Suprapubic skin (tissue), 4 donors: ENCODE measurements around the gene SPTBN5. TPM values are rescaled to one million over a fixed set of nuclear protein-coding genes. Genes with fewer than 3 reads are reported as not detected.

Experiments used
- DNase-seq, 2 donors: peaks; one replicate each; pipeline ENCODE4 v3.0.0-alpha.2; 2019; ENCODE audit warnings: low spot score in 2 of 2
- H3K27ac ChIP-seq: fragments of 200-600 bp; sonication (generic); one replicate; pipeline ENCODE4 v1.5.1; 2019
- H3K27me3 ChIP-seq: fragments of 200-600 bp; sonication (generic); one replicate; pipeline ENCODE4 v1.5.1; 2019
- H3K36me3 ChIP-seq: fragments of 200-600 bp; sonication (generic); one replicate; pipeline ENCODE4 v1.5.1; 2019
- H3K4me1 ChIP-seq: fragments of 200-600 bp; sonication (generic); one replicate; pipeline ENCODE4 v1.5.1; 2019
- H3K4me3 ChIP-seq: fragments of 200-600 bp; sonication (generic); one replicate; pipeline ENCODE4 v1.5.1; 2019; ENCODE audit warnings: mild to moderate bottlenecking
- H3K9me3 ChIP-seq: fragments of 200-600 bp; sonication (generic); one replicate; pipeline ENCODE4 v1.5.1; 2019
- EP300 ChIP-seq: sonication (generic); formaldehyde crosslinking; IDR thresholded peaks from one replicate; pipeline ENCODE4 v1.6.1; 2017; ENCODE audit warnings: antibody characterized with exemption
- POLR2A ChIP-seq, 2 donors: fragments of 450-650 bp; IDR thresholded peaks; one replicate each; pipeline ENCODE4 v1.6.1; 2017; ENCODE audit warnings: antibody characterized with exemption in 2 of 2, mild to moderate bottlenecking in 2 of 2, moderate library complexity in 2 of 2
- POLR2AphosphoS5 ChIP-seq, 3 donors: sonication (generic); formaldehyde crosslinking; IDR thresholded peaks; one replicate each; pipeline ENCODE4 v1.6.1; 2017; ENCODE audit warnings: antibody characterized with exemption in 3 of 3
- WGBS: methylation state at CpG from one replicate; pipeline ENCODE4 v1.1.5; 2018; 5-methylcytosine and 5-hydroxymethylcytosine counted together
- total RNA-seq, 4 donors: library from RNA; depleted of rRNA; stranded (reverse); fragments of >200 nt; gene quantifications; one replicate each; pipeline ENCODE4 v1.1.0, GENCODE V29; 2016
- TF ChIP-seq, protein P1 (sequence below), 2 donors: fragments of 200-600 bp in 1 of 2; fragments of 450-650 bp in 1 of 2; sonication (generic) in 1 of 2; IDR thresholded peaks; one replicate each; pipeline ENCODE4 v1.5.1; 2016 to 2019; ENCODE audit warnings: antibody characterized with exemption in 2 of 2, mild to moderate bottlenecking in 1 of 2, moderate library complexity in 1 of 2

Gene SPTBN5
- total RNA-seq, 4 donors from 2014 or later, result 1.3 to 3.4 (median 2.8) TPM

- no peaks in the 10 kb centered on the region for H3K27me3 ChIP-seq
- H3K9me3 ChIP-seq, result no peaks in the 10 kb centered on the region
- H3K27ac ChIP-seq, result peak overlapping the region; percentile 57
- TF ChIP-seq EP300, result no peak
- TF ChIP-seq, protein P1, sequence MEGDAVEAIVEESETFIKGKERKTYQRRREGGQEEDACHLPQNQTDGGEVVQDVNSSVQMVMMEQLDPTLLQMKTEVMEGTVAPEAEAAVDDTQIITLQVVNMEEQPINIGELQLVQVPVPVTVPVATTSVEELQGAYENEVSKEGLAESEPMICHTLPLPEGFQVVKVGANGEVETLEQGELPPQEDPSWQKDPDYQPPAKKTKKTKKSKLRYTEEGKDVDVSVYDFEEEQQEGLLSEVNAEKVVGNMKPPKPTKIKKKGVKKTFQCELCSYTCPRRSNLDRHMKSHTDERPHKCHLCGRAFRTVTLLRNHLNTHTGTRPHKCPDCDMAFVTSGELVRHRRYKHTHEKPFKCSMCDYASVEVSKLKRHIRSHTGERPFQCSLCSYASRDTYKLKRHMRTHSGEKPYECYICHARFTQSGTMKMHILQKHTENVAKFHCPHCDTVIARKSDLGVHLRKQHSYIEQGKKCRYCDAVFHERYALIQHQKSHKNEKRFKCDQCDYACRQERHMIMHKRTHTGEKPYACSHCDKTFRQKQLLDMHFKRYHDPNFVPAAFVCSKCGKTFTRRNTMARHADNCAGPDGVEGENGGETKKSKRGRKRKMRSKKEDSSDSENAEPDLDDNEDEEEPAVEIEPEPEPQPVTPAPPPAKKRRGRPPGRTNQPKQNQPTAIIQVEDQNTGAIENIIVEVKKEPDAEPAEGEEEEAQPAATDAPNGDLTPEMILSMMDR (IDR thresholded peaks at IDR 0.05), result no peak
- no peak for TF ChIP-seq POLR2AphosphoS5 (IDR thresholded peaks at IDR 0.05)
- TF ChIP-seq POLR2A (IDR thresholded peaks at IDR 0.05), result no peak
- H3K4me3 ChIP-seq, result no peak overlapping the region
- DNase-seq, result no peak
- peaks cover 45% of the 10 kb centered on the region for H3K4me1 ChIP-seq
- peaks cover 21% of the 10 kb centered on the region for H3K36me3 ChIP-seq
- WGBS, result 84% methylated on average over 6 of the region's 6 CpGs
Measured at GRCh38 chr15:41915255-41915994, 21.6 kb upstream of the SPTBN5 start.

DNA sequence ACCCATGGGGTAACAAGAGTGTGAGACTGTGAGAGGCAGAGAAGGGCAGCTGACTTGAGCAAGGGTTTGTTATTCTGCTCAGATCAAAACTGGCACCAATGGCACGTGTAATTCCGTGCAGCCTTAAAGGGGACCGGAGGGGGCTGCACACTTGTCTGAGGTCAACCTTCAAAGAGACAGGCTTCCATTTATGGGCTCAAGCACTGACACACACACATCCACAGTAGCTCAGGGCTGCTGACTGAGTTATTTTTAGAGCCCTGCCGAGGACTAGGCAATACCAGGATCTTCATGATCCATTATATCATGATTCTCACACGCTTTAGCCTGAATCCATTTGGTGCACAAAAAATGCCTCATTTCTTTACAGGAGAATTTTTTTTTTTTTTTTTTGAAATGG, 20.6 kb upstream of the SPTBN5 start:
- H3K36me3 ChIP-seq, result peaks cover 29% of the 10 kb centered on the region
- H3K27ac ChIP-seq, result no peak overlapping the region
- TF ChIP-seq, protein P1 (IDR thresholded peaks at IDR 0.05), result no peak
- TF ChIP-seq POLR2A (IDR thresholded peaks at IDR 0.05), result no peak
- no peak for TF ChIP-seq POLR2AphosphoS5 (IDR thresholded peaks at IDR 0.05)
- TF ChIP-seq EP300, result no peak
- no peaks in the 10 kb centered on the region for H3K27me3 ChIP-seq
- 82% methylated on average over 5 of the region's 5 CpGs for WGBS
- H3K4me3 ChIP-seq, result no peak overlapping the region
- no peaks in the 10 kb centered on the region for H3K9me3 ChIP-seq
- DNase-seq, result no peak
- peaks cover 45% of the 10 kb centered on the region for H3K4me1 ChIP-seq

- Histone ChIP-seq H3K36me3 (peaks cover 29% of the 10 kb centered on the region), H3K4me3 (no peak overlapping the region), H3K27me3 (no peaks in the 10 kb centered on the region), H3K27ac (no peak overlapping the region), H3K9me3 (no peaks in the 10 kb centered on the region), H3K4me1 (peaks cover 41% of the 10 kb centered on the region)
- 86% methylated on average over 3 of the region's 3 CpGs for WGBS
- TF ChIP-seq POLR2A (IDR thresholded peaks at IDR 0.05), result no peak
- no peak for DNase-seq
Measured at GRCh38 chr15:41913256-41913655, 19.4 kb upstream of the SPTBN5 start.

- Histone ChIP-seq H3K27me3 (no peaks in the 10 kb centered on the region), H3K4me1 (peaks cover 27% of the 10 kb centered on the region), H3K4me3 (no peak overlapping the region), H3K36me3 (peaks cover 39% of the 10 kb centered on the region), H3K27ac (no peak overlapping the region), H3K9me3 (no peaks in the 10 kb centered on the region)
- WGBS, result 75% methylated on average over 9 of the region's 14 CpGs
- no peak for DNase-seq
- TF ChIP-seq POLR2AphosphoS5 (IDR thresholded peaks at IDR 0.05) (no peak), POLR2A (IDR thresholded peaks at IDR 0.05) (no peak), EP300 (no peak)
- TF ChIP-seq, protein P1 (IDR thresholded peaks at IDR 0.05), result no peak
Measured at GRCh38 chr15:41911691-41912345, 18.0 kb upstream of the SPTBN5 start.

DNA sequence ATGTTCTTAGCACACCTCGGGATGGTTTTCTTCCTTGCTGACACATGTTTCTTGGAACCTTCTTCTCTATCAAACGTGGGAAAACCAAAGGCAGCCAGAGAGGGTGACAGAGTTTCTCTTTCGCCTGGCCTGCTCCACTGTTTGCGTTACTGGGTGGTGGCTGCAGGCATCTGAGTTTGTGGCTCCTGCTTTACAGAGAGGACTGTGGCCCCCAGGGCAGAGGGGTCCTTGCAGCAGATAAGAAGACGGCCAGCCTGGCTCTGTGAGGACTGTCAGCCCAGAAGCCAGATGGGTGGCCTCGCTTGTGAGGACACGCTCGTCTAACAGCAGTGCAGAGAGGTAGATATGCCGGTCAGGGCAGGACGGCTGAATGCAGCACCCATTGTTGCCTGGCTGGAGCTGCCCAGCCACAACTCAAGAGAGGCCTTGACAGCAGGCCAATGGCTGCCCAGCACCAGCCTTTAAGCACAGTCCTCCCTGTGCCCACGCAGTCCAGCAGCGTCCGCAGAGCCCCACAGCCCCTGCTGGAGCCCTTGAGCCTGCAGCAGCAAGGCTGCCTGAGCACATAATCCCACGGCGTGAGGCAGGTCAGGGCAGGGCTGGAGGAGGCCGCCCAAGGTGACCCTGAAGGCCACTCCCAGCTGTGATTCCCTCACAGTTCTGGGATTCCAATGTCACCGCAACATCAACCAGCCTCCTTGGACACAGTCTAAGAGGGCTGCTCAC, 15.0 kb upstream of the SPTBN5 start:
- peaks cover 54% of the 10 kb centered on the region for H3K36me3 ChIP-seq
- H3K4me3 ChIP-seq, result no peak overlapping the region
- DNase-seq, result no peak
- TF ChIP-seq EP300, result no peak
- TF ChIP-seq POLR2A (IDR thresholded peaks at IDR 0.05), result no peak
- TF ChIP-seq POLR2AphosphoS5 (IDR thresholded peaks at IDR 0.05), result no peak
- TF ChIP-seq, protein P1 (IDR thresholded peaks at IDR 0.05), result no peak
- H3K9me3 ChIP-seq, result no peaks in the 10 kb centered on the region
- H3K27me3 ChIP-seq, result no peaks in the 10 kb centered on the region
- WGBS, result 91% methylated on average over 12 of the region's 17 CpGs
- no peak overlapping the region for H3K27ac ChIP-seq
- peaks cover 28% of the 10 kb centered on the region for H3K4me1 ChIP-seq
